SK-N-SH (cell line): Measurements from ENCODE around the gene TOR1AIP1.
"Not testable (repeated sequence)": the region's sequence is repeated elsewhere in the genome, so short reads cannot be mapped to it uniquely, and the experiment has no call there.

Source experiments
- EP300 ChIP-seq, 2 experiments: IDR thresholded peaks; 2 replicates each; pipeline versions ENCODE4 v1.4.0 to v1.6.1; 2012; ENCODE audit warnings: borderline replicate concordance in 1 of 2, low read depth in 1 of 2, low read length in 1 of 2
- POLR2AphosphoS5 ChIP-seq: IDR thresholded peaks from 2 replicates; pipeline ENCODE4 v1.6.1; 2012; ENCODE audit warnings: low read depth, low read length
- TF ChIP-seq, protein P1 (sequence below): fragments of 200-600 bp; sonication (generic); IDR thresholded peaks from 2 replicates; pipeline ENCODE4 v1.6.1; 2017; ENCODE audit warnings: antibody characterized with exemption, mild to moderate bottlenecking, moderate library complexity
- TF ChIP-seq, protein P2 (sequence below): IDR thresholded peaks from 2 replicates; pipeline ENCODE4 v1.4.0; 2012; ENCODE audit warnings: low read depth

DNA sequence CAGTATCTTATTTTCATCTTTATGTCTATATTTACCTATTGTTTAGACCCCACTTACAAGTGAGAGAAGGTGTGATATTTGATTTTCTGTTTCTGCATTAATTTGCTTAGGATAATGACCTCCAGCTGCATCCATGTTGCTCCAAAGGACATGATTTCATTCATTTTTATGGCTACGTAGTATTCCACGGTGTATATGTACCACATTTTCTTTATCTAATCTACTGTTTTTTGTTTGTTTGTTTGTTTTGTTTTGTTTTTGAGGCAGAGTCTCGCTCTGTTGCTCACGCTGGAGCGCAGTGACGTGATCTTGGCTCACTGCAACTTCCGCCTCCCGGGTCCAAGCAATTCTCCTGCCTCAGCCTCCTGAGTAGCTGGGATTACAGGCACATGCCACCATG, 80.1 kb downstream of the TOR1AIP1 start:
- TF ChIP-seq, protein P1, sequence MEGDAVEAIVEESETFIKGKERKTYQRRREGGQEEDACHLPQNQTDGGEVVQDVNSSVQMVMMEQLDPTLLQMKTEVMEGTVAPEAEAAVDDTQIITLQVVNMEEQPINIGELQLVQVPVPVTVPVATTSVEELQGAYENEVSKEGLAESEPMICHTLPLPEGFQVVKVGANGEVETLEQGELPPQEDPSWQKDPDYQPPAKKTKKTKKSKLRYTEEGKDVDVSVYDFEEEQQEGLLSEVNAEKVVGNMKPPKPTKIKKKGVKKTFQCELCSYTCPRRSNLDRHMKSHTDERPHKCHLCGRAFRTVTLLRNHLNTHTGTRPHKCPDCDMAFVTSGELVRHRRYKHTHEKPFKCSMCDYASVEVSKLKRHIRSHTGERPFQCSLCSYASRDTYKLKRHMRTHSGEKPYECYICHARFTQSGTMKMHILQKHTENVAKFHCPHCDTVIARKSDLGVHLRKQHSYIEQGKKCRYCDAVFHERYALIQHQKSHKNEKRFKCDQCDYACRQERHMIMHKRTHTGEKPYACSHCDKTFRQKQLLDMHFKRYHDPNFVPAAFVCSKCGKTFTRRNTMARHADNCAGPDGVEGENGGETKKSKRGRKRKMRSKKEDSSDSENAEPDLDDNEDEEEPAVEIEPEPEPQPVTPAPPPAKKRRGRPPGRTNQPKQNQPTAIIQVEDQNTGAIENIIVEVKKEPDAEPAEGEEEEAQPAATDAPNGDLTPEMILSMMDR = not testable (repeated sequence)
- TF ChIP-seq EP300 (IDR thresholded peaks at IDR 0.05; ENCODE audit: borderline replicate concordance in 1 of 2, low read depth in 1 of 2, low read length in 1 of 2); POLR2AphosphoS5: not testable (repeated sequence)
- TF ChIP-seq, protein P2, sequence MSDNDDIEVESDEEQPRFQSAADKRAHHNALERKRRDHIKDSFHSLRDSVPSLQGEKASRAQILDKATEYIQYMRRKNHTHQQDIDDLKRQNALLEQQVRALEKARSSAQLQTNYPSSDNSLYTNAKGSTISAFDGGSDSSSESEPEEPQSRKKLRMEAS = not testable (repeated sequence)
